SK-N-MC (cell line): Measurements from ENCODE around the gene SNW1.

Experiments
- EZH2 ChIP-seq: fragments of 200-600 bp; sonication (generic); IDR thresholded peaks from one replicate; pipeline ENCODE4 v1.6.1; 2017; ENCODE audit warnings: antibody characterized with exemption
- FOXP2 ChIP-seq: optimal IDR thresholded peaks from 2 replicates; pipeline ENCODE3; 2011; ENCODE audit warnings: mild to moderate bottlenecking, moderate library complexity; ENCODE audit not compliant: insufficient read depth; ENCODE audit errors: extremely low read length, control extremely low read depth
- POLR2AphosphoS5 ChIP-seq: IDR thresholded peaks from 2 replicates; pipeline ENCODE4 v1.6.1; 2012; ENCODE audit warnings: mild to moderate bottlenecking, low read depth, low read length, borderline replicate concordance

GRCh38 chr14:77763316-77763715 lies 2.4 kb upstream of the SNW1 start:
- TF ChIP-seq POLR2AphosphoS5 (no peak), EZH2 (no peak), FOXP2 (no peak)
